ENCODE measurements around the gene LY6G5C.
A peak's percentile ranks its signal among the peaks of the same experiment; 100 is the strongest.
"Not testable (repeated sequence)": the region's sequence is repeated elsewhere in the genome, so short reads cannot be mapped to it uniquely, and the experiment has no call there.

LY6G5C gene

GRCh38 chr6:31715022-31715958 is 34.4 kb upstream of the LY6G5C start, which contains the start of gene LY6G6D:
LY6G6D (plus strand) TSS chr6:31715348; CDS start chr6:31715356, 8 bp downstream.
- no peak for DNase-seq

- peak in 1 of 51 donors; percentile 45 for DNase-seq
These were observed 33.3 kb upstream of the LY6G5C start for GRCh38 chr6:31713991-31714684.

GRCh38 chr6:31713465-31713864 is 32.6 kb upstream of the LY6G5C start:
- no peak for DNase-seq

DNA sequence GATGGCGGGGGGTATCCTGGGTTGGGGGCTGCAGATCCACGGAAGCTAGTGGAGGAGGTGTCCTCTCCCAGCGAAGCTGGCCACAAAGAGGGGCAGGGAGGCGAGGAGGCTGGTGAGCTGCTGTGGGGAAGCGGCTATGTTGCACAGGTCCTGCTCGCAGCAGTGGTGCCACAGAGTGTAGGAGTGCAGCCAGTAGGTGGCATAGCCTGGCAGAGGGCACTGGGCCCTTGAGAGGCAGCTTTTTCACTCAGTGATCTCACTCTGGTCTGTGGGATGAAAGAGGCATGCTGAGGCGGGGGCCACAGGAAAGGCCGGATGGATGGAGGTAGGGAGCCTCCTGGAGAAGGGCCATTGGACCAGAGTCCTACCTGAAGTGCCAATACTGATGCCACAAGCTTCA is 31.4 kb upstream of the LY6G5C start:
- no peak for DNase-seq

- no peak for DNase-seq
These were observed 30.4 kb upstream of the LY6G5C start for GRCh38 chr6:31711233-31711632.

DNA sequence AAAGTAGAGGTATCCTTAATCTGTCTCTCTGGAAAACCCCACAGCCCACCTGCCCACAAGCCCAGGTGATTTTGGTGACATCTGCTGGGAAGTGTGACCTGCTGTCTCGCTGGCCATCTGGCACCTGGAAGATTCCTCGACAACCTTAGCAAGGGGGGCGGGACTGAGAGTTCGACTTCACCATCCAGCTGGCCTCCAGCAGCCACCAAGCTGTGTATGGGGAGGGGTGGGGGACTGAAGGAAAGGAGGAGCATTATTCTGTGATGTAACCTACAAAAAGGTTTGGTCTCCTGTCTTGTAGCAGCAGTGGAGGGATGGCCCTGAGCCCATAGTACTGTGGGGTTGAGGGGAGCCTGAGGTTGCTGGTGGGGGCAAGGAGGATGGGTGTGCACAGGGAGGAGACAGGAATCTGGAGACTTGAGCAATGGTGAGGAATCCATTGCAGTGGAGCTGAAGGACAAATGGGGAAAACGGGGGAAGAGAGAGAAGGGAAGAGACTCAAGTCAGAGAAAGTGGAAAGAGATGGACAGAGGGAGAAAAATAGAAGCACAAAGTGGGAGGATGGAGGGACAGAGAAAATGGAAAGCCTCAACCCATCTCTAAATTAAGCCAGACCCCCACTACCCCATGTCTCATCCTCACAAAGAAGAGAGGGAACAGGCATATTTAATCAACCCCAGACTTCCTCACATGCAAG is 29.8 kb upstream of the LY6G5C start:
- DNase-seq: no peak

DNA sequence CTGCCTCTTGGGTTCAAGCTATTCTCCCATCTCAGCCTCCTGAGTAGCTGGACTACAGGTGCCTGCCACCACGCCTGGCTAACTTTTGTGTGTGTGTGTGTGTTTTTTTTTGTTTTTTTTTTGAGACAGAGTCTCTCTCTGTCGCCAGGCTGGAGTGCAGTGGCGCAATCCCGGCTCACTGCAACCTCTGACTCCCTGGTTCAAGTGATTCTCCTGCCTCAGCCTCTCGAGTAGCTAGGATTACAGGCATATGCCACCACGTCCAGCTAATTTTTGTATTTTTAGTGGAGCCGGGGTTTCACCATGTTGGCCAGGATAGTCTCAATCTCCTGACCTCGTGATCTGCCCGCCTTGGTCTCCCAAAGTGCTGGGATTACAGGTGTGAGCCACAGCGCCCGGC is 28.3 kb upstream of the LY6G5C start:
- not testable (repeated sequence) for DNase-seq

DNA sequence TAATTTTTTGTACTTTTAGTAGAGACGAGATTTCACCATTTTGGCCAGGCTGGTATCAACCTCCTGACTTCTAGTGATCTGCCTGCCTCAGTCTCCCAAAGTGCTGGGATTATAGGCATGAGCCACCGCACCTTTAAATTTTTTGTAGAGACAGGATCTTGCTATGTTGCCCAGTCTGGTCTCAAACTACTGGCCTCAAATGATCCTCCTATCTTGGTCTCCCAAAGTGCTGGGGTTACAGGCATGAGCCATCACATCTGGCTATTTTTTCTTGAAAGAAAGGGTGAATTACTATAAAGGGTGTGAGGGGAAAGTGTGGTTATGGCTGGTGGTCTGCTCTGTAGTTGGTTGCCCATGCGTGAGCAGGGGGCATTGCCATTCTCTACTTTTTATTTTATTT is 27.4 kb upstream of the LY6G5C start:
- DNase-seq: no peak

DNA sequence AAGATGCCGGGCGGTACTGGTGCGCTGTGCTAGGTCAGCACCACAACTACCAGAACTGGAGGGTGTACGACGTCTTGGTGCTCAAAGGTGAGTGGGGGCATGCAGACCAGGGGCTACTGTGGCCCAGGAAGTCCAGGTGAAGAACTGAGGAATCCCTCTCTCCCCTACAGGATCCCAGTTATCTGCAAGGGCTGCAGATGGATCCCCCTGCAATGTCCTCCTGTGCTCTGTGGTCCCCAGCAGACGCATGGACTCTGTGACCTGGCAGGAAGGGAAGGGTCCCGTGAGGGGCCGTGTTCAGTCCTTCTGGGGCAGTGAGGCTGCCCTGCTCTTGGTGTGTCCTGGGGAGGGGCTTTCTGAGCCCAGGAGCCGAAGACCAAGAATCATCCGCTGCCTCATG is 26.8 kb upstream of the LY6G5C start:
- no peak for DNase-seq

- DNase-seq: no peak
These were observed 25.7 kb upstream of the LY6G5C start, which contains the start of gene LY6G6F for GRCh38 chr6:31706599-31706998. LY6G6F (plus strand) TSS chr6:31706866; CDS start chr6:31706907, 41 bp downstream.

- no peak for DNase-seq
These were observed 25.1 kb upstream of the LY6G5C start for GRCh38 chr6:31705931-31706330.

- DNase-seq: peak in 50 of 51 donors; percentile 68 to 99 (median 95)
These were observed 22.2 kb upstream of the LY6G5C start, which contains the start of gene ABHD16A for GRCh38 chr6:31702819-31703716. ABHD16A (minus strand) TSS chr6:31703324; CDS start chr6:31703281, 43 bp downstream.

DNA sequence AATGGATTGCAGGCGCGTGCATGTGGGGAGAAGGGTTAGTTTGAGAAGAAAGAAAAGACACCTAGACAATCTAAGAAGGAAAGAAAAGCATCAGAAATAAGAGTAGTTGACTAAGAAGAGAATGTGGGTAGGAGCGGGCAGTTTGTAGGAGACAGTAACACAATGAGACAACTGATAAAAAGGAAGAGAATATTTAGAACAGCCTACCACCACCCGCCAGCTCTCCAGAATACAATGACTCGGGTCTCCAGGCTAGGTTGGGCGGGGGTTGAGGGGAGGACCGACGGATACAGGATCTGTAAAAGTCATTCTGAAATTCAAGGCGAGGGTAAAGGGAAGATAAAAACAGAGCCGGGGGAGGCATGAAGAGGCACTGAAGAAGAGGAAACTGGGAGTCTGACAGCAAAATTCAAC is 21.5 kb upstream of the LY6G5C start:
- DNase-seq: peak in 4 of 51 donors; percentile 52 to 75 (median 58)

GRCh38 chr6:31701666-31702404 is 21.0 kb upstream of the LY6G5C start:
- DNase-seq: no peak

- no peak for DNase-seq
These were observed 20.0 kb upstream of the LY6G5C start for GRCh38 chr6:31700740-31701401.

DNA sequence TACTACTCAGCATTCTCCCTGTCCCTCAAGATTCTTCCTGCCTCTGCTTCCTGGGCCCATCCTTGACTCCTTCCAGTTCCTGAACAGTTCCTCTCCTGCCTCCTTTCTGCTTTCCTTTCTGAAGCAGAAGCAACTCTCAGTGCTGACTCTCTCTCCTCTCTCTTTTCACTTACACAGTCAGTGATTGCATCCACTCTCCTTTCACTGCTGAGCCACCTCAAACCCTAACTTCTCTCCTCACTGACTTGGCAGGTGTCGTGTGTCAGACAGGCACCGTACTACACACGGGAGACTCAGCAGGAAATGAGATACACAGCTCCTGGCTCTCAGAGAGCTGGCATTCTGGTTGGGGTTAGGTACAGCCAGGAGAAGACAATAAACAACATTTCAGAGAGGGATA is 16.7 kb upstream of the LY6G5C start:
- no peak for DNase-seq

GRCh38 chr6:31693535-31693934 is 12.7 kb upstream of the LY6G5C start:
- no peak for DNase-seq

- DNase-seq: no peak
These were observed 12.0 kb upstream of the LY6G5C start for GRCh38 chr6:31692886-31693285.

GRCh38 chr6:31692353-31692752 is 11.5 kb upstream of the LY6G5C start:
- no peak for DNase-seq

All from hypothalamus (tissue), 51 donors.